ENCODE measurements around the gene ARHGEF37.

Gene ARHGEF37

DNA sequence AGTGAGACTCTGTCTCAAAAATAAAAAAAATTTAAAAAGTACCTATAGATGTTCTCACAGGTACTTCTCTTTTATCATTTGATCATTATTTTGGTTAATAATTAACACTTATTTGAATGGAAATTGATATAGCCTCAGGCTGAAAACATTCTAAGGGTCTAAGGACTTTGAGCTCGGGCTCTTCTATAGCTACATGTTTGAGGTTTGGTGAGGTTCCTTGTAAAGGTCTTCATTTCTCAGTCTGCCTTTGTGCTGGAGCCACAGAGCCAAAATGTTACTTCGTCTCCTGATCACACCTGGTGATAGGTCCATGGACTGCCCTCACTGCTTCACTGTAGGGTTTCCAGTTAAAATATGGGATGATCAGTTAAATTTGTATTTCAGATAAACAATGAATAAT is 22.6 kb downstream of the ARHGEF37 start:
- no peak for DNase-seq

DNA sequence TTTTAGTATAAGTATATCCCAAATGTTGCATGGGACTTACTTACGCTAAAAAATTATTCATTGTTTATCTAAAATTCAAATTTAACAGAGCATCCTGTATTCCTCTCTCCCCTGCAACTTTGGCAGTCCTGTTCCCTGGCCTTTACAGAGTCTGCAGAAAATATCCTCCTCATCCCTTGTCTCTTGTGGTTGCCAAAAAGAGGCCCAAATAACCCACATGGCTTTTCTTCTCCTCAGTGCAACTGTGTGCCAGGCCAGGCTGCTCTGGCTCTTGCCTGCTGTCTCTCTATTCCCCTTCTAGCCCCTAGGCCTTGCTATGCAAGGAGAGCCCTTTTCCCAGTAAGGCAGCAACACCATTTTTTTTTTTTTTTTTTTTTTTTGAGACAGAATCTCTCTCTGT is 23.0 kb downstream of the ARHGEF37 start:
- DNase-seq = no peak

DNA sequence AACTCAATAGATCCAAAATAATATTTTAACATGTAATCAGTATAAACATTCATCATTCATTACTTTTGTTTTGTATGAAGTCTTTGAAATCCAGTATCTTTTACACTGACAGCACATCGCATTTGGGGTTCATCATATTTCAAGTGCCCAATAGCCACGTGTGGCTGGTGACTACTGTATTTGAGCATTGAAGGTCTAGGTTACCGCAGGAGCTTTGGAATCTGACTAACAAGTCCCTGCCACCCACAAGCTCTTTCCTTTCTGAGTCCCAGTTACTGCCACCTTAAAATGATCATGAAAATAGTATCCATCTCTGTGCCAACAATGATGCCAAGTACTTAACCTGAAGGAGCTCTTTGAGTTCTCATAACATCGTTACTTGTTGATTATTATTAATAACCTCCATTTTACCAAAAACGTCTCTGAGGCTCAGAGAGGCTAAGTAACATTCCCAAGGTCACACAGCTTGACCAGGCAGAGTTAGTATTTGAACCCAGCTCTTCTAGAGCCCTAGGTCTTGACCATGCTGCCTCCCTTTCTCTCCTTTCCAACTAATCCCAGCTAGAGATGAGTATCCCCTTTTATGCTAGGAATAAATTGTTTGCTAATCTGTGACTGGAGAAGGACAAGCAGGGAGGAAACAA is 24.2 kb downstream of the ARHGEF37 start:
- DNase-seq = no peak

DNA sequence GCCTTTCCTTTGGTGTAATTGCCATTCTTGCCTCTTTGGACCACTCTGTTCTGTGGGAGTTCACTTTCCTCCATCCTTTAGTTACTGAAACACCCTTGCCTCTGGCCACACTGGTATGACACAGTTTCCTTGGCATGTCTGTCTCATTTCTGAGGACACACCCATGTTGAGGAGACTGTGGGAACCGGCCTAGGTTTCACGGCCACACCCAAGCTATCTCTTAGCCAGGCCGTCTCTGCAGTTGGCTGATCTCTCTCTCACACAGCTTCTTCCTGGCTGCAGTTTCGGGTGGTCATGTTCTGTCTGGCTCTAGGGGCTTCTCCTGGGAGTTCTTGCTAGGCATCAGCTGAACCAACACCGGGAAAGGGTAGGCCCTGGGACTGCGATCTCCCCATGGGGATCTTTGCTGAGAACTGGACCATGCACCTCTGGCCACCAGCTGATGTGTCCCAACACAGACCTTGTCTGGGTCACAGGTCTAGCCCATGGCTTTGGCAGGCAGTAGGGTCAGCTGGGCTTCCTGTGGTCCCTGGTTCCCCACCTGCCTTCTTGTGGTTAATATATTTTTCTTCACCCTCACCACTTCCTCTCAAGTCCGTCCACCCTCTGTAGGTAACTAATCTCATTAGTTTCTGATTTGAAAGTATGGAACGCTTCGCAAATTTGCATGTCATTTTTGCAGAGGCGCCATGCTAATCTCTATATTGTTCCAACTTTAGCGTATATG is 24.9 kb downstream of the ARHGEF37 start:
- no peak for DNase-seq

DNA sequence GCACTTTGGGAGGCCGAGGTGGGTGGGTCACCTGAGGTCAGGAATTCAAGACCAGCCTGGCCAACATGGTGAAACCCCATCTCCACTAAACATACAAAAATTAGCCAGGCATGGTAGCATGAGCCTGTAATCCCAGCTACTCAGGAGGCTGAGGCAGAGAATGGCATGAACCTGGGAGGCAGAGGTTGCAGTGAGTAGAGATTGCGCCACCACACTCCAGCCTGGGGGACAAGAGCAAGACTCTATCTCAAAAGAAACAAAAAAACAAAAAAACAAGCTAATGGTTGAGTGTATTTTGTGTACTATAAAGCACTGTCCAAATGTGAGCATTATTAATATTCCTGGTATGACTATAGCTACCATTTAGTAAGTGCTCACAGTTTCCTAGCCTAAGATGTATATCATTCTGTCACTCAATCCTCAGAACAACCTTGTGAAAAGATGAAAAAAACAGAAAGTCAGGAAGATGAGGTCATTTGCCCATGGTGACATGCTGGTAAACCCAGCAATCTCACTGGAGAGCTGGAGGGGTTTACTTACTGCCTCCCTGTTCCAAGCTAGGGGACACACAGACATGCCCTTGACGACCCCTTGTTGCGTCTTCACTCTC is 27.7 kb downstream of the ARHGEF37 start:
- DNase-seq = no peak

DNA sequence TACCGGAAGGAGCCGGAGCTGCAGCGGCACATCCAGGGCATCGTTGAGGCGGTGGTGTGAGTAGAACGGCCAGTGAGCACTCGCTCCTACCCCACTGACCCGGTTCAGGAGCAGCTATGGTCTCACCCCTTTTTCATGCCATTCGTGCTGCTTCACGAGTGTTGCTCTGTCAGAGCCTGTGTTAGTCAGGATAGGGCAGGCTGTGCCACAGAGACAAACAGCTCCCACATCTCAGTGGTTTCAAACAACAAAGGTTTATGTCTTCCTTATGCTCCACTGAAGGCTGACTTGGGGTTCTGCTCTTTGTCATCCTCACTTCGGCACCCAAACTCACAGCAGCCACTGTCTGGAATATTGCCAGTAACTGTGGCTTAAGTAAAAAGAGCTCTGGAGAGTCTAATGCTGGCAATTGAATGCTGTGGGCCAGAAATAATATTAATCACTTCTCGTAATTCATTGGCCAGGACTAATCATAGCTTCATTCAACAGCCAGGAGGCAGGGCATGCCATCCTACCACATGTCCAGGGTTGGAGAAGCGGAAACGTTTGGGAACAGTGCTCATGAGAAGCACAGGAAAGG is 28.4 kb downstream of the ARHGEF37 start:
- DNase-seq = no peak

DNA sequence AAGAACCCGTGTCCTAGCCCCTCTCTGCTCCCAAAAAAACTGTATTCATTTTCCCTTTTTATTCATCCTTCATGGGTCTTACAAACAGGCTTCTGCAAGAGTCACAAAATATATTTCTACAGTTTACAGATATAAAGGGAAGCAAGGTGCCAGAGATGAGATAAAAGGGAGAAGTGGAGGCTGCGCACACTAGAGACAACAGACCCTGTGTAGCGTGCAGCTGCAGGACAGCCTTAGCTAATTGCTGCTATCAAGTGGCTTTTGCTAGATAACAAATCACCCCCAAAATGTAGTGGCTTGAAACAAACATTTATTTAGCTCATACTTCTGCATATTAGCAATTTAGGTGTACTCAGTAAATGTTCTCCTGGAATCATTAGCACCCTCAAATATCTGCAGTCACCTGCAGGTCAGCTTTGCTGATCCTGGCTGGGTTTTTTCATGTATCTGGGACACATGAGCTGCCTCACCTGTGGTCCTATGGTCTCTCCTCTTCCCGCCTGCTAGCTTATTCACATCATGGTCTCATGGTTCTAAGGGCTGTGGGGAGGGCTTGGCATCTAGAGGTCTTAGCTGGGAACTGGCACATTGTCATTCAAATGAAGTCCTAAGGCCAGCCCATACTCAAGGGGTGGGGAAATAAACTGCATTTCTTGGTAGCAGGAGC is 29.4 kb downstream of the ARHGEF37 start:
- no peak for DNase-seq

DNA sequence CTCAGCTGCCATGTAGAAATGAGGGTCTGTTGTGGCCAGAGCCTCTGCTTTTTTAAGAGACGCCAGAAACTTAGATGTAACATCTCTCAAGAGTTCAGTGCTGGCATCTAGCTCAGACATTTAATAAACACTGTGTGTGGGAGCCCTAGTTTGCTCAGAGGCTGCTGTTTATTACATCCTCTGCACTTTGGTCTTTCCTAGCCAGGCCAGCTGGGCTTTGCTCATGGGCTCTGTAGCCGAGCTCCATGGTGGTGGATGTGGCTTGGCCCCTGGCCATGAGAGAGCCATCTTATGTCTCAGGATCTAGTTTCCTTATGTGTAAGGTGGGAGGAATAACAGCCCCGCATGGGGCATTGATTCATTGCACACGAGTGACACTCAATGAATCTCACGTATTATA is 30.0 kb downstream of the ARHGEF37 start:
- DNase-seq = no peak

DNA sequence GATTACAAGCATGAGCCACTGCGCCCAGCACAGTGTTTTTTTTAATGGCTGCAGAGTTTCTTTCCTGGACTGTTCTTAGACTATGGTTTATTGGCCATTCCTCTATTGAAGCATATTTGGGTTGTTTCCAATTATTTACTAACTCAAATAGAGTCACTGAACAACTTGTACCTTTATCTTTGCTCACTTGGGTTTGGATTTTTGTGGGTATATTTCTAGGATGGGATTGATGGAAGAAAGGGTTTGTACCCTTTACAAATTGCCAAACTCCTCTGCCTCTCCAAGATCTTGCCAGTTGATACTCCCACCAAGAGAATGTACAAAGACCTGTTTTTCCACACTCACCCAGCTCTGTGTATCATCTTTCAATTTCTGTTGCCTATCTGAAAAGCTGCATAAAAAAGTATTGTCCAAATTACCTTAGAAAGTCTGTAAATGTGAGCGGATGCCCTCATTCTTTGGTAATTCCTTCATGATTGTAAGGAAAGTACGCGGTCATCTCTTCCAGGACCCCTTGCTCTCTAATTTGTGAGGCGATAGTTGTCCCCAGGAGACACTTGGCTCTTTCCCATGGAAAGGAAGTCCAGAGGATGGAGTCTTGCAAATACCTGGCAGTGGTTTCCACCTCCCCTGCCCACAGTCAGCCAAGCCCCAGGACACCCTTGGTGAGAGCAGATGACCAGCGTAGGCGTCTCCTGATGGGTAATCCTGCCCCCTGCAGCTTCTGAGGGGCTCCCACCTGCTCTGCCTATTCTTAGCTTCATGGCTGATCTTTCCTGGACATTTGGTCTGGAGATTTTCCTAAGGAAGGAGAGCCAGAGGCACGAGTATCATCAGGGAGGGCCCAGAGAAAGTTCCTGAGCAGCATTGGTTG is 33.0 kb downstream of the ARHGEF37 start:
- no peak for DNase-seq

DNA sequence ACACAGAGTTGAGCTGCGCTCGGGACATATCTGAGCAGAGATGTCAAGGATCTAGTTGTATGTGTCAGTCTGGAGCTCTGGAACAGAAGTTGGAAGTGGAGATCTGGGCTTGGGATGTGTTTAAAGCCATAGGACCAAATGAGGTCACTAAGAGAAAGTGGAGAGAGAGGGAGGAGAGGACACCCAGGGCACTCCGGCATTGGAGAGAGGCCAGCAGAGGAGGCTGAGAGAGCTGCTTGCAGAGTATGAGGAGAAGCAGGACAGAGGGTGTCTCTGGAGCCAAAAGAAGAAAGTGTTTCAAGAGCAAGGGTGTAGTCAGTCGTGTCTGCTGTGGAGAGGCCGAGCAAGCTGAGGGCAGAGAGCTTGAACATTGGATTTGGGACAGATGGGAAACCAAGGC is 34.7 kb downstream of the ARHGEF37 start:
- DNase-seq = no peak

DNA sequence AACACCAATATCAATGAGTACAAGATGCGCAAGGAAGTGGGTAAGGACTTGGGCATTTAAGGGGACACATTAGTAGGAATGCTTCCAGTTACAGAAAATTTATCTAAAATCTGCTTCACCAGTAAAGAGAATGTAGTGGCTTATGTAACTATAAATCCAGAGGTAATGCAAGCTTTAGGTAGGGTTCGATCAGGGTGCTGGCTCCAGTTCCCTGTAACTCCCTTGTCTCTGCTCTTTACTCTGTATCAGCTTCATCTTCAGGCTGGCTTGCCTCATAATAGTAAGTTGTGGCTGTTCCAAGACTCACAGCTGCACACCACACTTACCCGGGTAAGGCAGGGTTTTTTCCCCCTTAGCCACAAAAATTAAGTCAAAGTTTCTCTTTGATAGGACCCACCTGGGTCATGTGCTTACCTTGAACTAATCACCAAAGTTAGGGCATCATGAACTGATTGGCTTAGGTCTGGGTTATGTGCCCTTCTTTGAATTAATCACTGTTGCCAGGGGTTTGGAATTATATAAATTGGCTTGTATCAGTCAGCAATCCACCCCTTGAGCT is 35.5 kb downstream of the ARHGEF37 start:
- DNase-seq = no peak

DNA sequence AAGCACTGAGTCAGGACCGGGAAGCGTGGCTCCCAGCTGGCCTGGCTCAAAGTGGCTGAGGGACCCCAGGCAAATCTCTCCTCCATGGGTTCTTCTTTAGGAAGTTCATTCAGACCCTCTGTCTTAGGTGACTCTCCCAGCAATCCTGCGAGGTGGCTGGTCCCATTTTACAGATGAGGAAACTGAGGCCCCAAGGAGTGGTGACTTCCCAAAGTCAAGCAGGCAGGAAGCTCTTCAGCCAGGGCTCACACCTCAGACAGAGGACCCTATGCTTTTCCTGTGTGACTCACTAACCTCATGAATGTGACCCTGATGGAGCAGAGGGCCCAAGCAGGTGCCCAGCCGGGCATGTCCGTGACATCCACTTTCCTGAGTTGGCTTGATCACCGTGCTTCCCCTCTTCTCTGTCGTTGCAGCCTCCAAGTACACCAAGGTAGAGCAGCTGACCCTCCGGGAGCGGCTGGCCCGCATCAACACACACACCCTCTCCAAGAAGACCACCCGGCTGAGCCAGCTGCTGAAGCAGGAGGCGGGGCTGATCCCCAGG is 36.5 kb downstream of the ARHGEF37 start:
- DNase-seq = no peak

DNA sequence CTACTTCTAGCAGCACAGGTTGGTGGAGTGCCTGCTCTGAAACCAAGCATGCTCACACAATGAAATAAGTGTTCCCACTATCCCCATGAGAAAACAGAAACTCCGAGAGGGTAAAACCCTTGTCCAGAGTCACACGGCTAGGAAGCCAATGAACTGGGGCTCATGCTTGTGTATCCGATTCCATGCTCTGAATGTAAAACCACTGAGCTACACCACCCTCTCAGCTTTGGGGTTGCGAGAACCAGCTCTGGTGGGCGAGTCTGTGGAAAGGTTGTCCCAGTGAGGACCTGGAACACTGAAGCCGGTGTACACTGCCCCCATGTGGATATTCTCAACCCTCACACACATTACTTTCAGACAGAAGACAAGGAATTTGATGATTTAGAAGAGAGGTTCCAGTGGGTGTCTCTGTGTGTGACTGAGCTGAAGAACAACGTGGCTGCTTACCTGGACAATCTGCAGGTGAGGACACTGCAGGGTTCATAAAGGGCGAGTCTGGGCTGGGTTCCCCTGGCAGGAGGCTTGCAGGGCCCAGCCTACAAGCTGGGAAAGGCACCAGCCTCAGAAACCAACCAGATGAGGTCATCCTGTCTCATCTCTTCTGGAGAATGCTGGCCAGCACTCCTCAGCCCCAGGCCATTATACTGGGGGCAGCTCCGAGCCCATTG is 37.4 kb downstream of the ARHGEF37 start:
- DNase-seq = no peak

DNA sequence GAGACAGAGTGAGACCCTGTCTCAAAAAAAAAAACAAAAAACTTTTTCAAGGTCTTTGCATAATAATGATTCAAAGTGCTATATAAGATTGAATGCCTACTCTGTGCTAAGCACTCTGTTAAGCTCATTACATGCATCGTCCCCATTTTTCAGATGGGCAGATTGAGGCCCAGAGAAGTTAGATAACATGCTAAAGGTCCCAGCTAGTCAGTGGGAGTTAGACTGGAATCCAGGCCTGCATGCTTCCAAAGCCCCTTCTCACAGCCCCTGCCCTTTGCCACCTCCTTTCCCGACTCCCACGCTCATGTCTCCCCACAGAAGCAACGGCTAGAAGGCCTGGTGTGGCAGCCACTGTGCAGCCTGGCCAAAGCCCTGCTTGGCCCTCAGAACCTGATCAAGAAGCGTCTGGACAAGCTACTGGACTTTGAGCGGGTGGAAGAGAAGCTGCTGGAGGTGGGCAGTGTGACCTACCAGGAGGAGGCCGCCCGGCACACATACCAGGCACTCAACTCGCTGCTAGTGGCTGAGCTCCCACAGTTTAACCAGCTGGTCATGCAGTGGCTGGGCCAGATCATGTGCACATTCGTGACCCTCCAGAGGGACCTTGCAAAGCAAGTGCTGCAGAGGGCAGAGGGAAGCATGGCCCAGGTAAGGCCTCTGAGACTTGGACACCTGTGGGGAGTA is 40.3 kb downstream of the ARHGEF37 start:
- no peak for DNase-seq

DNA sequence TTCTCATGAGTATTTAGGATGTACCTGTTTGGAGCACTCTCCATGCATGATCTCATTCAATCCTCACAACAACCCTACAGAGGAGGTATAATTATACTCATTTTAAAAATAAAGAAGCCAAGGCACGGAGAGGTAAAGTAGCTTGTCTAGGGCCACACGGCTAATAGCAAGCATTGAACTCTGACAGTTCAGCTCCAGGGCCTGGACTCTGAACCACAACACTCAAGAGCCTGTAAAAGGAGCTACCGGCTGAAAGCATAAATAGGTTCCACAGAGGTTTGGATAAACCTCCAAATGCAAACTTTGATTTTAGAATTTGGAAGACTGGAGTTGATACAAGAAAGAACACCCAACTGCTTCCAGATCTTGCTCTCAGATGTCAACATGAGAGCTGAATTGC is 41.2 kb downstream of the ARHGEF37 start:
- no peak for DNase-seq

DNA sequence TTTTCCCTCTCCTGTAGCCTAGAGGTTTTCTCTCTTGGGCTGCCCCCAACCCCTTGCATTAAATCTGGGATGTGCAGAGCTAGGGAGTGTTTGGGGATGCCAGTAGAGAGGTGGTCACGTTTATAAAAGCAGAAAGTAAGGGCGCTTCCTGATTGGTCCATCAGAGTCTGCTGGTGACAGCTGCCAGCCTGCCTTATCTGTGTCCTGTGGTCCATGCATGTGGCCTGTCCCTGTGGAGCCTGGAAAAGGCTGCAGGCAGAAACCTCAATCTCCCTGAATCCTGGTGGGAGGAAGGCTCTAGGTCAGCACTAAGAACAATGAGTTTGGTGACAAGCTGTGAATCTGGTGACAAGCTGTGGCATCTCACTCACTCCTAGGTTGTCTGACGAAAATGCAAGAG is 42.2 kb downstream of the ARHGEF37 start:
- no peak for DNase-seq

DNA sequence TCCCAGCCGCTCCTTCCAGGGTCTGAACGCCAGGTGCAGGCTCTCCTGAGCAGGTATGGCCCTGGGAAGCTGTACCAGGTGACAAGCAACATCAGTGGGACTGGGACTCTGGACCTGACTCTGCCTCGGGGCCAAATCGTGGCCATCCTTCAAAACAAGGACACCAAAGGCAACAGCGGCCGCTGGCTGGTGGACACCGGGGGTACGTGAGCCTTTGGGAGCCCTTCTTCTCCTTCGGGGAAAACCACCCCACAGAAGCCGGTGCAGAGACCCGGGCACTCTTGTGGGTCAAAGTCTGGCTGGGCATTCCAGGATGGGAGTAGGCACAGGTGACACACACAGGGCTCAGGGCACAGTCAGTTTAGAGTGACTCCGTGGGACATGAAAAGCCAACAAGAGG is 45.8 kb downstream of the ARHGEF37 start:
- no peak for DNase-seq

DNA sequence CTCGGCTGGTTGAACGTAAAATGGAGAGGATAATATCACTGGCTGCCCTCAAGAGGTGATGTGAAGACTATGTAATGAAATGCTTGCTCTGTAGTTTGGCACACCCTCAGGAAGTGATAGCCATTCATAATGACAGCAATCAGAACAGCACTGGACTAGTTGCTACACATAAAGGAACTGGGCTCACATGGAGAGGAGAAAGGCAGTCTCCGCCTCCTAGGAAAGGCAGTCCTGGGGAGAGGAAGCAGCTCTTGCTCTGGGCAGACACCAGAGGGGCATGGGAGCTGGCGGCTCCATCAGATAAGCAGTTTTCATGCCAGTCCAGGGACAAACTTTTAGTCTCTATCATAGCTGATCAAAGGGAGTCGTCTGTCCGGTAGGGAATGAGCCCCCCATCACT is 46.9 kb downstream of the ARHGEF37 start:
- DNase-seq = no peak

DNA sequence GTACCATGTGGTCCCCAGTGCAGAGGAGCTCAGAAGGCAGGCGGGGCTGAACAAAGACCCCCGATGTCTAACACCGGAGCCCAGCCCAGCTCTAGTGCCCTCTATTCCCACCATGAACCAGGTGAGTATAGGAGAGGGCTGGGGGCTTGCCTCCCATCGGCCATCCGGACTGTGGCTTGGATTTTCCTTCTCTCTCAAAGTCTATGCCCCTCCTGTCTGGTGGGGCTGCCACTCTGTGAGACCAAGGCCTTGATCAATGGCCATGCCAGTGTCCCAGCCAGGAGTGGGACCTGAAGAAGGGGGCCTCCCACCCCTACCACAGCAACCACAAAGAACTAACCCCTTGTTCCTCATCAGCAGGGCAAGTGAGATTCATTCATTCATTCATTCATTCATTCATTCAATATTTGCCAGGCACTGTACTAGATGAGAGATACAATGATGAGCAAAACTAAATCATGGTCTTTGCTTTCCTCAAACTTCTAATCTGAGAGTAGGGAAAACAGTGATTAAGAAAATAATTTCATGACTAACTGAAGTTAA is 47.6 kb downstream of the ARHGEF37 start:
- DNase-seq = no peak

DNA sequence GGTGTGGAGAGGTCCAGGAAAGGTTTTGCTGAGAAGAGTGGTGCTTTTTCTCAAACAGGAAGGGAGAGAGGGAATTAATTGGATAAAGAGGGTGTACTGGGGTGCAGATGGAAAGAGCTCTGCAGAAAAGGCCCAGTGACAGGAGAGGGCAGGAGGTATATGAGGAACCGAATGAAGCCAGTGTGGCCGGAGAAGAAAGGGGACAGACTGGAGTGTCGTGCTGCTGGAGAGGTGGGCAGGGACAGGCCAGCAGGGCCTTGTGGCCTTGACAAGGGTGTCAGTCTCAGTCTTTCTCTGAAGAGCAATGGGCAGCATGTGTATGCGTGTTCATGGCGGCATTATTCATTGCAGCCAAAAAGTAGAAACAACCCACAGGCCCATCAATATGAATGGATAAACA is 48.1 kb downstream of the ARHGEF37 start:
- DNase-seq = no peak

Measured in NCI-H1048 (cell line).